HG02588 (cell line): ENCODE data around the gene CHKB.

ENCODE experiments used
- ATAC-seq: cut with Tn5 transposase; IDR thresholded peaks from one replicate; pipeline ENCODE4 v1.9.1; 2021; ENCODE audit warnings: mild to moderate bottlenecking, moderate library complexity; ENCODE audit not compliant: unreplicated experiment

The CHKB gene

GRCh38 chr22:50600967-50601668 is 18.5 kb upstream of the CHKB start:
- ATAC-seq: no peak

DNA sequence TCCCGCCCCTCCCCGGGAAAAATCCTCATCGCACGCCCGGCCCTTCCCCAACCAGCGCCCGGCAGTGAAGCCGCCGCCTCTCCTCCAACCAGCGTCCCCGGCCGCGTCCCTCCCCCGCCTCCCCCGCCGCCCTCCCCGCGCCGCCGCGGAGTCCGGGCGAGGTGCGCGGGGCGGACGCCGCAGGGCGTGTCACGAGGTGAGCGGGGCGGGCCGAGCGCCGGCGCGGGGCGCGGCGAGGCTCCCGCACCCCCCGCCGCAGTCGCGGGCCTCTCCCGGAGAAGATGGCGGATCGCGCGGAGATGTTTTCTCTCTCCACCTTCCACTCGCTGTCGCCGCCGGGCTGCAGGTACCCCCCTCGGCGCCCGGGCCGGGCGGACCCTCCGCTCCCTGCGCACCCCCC is 17.9 kb upstream of the CHKB start, which contains the start of gene MAPK8IP2:
MAPK8IP2 (plus strand) TSS at position 256 of the 400 bp plus-strand sequence; CDS start at position 282, 26 bp downstream.
- no peak for ATAC-seq

DNA sequence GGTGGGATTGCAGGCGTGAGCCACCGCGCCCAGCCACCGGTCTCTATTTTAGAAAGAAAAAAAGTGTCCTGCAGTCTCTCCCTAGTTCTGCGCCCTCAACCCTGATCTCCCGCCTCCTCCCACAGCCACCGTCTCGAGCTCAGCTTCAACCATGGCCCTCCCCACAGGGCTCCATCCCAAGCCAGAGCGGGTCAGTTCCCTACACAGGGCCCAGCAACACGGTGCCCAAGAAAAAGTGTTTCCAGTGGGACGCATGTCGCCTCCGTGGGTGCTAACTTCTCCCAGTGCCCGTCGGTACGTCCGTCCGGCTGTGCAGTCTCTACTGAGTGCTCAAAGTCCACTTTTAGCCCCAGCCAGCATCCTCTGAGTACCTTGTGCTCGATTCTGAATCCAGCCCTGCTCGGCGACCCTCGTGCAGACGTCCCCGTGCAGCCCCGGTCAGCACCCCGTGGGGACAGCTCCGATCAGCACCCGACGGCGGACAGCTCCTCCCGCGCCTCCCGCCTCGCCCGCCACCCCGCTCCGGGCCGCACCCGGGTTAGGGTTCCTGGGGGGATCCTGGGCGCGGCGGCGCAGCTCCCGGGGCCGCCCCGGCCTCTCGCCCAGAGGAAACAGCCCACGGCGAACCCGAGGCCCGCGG is 17.3 kb upstream of the CHKB start:
- ATAC-seq: no peak

DNA sequence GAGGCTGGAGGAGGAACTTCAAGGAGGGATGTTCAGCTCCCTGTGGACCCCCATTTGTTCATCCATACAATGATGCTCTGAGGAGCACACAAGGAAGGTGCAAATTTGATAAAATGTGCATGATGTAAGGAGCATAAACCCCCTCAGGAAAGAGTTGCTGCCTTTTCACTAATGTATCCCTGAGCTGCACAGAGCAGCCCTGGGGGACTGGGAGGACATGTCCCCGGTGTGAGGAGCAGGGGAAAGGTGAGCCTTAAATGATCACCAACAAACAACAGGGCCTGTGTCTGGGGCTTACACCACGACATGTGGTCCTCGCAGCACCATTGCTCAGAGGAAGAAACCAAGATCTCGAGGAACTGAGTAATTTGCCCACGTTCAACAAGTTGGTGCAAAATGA is 14.4 kb upstream of the CHKB start:
- ATAC-seq: no peak

DNA sequence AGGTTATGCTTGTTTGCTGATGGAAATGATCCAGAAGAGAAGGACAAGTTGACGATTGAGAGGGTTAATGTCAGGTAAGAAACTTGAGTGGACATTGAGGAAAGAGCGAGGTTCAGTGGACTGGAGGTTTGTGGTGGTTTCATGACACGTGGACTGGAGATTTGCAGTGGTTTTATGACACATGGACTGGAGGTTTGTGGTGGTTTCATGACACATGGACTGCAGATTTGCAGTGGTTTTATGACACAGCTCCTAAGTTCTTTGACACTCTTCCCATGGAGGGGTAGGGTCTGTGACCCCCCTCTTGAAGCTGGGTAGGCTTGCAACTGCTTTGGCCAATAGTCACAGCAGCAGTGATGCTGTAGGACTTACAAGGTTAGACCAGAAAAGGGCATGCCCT is 12.5 kb upstream of the CHKB start:
- ATAC-seq: no peak

- ATAC-seq: no peak
Observed at GRCh38 chr22:50587407-50587806, 4.8 kb upstream of the CHKB start.

DNA sequence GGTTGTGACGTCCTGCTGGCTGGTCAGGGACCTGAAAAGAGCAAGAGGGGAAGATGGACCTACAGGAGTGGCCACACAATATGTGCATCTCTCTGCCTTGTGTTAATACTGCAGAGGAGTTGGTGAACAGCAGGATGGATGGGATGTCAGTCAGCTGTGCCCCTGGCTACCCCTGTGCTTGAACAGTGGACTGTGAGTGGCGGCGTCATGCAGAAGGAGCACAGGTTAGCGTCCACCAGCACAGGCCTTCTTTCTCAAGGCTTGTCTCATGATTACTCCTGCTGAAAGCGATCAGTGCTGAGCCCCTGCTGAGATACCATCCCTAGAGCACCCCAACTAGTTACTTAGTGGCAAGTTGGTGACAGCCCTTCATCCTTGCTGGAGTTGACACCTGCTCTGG is 3.8 kb upstream of the CHKB start:
- no peak for ATAC-seq

- ATAC-seq: no peak
Observed at GRCh38 chr22:50585781-50586180, 3.1 kb upstream of the CHKB start.

DNA sequence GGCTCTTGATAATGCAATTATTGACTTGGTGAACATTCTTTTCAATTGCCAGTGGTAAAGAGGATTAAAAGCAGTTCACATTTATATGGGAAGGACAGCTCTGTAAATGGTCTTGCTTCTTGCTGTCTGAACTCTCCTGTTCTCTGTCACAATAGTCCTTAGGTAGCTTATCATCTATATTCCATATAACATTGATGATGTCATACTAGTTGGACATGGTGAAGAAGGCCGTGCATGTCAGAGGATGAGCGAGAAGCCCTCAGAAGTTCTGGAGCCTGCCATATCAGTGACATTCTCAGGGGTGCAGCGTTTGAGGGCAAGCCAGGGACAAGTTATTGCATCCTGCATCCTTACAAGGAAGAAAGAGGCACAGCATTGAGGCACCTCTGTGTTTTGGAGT is 2.6 kb upstream of the CHKB start:
- ATAC-seq: no peak

DNA sequence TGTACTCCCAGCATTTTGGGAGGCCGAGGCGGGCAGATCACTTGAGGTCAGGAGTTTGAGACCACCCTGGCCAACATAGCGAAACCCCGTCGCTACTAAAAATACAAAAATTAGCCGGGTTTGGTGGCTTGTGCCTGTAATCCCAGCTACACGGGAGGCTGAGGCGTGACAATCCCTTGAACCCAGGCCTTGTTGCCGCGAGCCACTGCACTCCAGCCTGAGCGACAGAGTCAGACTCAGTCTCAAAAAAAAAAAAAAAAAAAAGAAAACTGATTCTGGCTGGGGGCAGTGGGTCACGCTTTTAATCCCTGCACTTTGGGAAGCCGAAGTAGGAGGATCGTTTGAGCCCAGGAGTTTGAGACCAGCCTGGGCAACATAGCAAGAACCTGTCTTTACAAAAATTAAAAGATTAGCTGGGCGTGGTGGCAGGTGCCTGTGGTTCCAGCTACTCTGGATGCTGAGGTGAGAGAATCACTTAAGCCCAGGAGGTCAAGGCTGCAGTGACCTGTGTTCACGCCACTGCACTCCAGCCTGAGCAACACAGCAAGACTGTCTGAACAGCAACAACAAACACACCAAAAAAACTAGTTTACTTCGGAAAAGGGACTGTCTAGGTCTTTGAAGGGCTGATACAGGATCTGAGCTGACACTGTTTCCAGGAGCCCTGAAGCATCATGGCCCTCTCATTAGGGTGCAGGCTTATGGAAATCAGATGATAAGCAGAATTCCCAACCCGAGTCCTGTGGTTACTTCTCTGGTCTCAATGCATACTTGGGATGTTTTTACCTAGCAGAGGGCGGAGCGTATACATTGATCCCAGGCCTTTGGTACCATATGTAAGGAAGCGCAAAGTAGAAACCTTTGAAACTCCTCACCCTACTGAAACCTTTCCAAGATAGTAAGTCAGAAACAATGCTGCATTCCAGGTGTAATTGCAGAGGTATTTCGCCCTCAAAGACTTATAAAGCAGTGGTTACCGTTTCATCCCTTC is 1.8 kb upstream of the CHKB start:
- no peak for ATAC-seq

DNA sequence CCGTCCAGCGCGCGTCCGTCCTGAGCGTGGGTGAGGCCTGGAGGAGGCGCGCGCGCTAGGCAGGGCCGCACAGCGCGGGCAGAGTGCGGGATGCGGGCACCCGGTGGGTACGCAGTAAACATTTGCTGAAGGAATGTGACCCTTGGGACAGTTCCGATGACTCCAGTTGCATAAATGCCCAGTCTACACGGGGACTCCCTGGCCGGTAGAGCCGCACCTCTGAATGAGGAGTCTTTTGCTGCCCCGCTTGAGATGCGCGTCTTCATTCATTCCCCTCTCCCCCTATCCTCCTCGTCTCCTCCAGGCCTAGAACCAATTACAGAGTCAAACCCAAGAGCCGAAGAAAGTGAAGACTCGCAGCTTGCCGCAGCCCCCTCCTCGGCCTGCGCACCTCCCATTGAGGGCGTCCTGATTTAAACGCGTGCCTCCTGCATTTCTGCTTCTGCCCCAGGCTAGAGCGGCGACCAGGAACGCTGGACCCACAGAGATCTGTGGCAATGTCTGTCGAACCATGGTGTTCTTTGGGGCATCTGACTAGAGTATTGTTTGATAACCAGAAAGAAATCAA is 729 bp upstream of the CHKB start:
- peak; percentile 16 for ATAC-seq

GRCh38 chr22:50581950-50582492 is 628 bp downstream of the CHKB start:
- peak; percentile 31 for ATAC-seq

GRCh38 chr22:50581031-50581949 is 1.4 kb downstream of the CHKB start:
- no peak for ATAC-seq

DNA sequence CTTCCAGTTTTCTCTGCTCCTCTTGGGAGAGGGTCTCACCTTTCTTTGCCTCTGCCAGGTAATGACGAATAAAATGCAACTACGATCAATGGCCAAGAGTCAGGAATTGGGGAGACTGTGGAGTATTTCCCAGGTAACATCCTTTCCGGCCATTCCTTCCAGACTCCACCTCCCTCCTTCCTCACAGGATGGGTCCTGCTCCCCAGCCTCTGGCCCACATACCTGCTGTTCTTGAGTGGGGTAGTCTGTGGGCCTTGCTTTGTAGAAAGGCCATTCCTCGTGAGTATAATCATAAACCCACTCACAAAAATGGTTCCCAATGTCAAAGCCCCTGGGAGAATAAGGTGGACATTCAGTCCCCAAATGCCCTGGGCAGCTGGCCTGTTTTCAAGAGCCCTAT is 2.9 kb downstream of the CHKB start:
- no peak for ATAC-seq

DNA sequence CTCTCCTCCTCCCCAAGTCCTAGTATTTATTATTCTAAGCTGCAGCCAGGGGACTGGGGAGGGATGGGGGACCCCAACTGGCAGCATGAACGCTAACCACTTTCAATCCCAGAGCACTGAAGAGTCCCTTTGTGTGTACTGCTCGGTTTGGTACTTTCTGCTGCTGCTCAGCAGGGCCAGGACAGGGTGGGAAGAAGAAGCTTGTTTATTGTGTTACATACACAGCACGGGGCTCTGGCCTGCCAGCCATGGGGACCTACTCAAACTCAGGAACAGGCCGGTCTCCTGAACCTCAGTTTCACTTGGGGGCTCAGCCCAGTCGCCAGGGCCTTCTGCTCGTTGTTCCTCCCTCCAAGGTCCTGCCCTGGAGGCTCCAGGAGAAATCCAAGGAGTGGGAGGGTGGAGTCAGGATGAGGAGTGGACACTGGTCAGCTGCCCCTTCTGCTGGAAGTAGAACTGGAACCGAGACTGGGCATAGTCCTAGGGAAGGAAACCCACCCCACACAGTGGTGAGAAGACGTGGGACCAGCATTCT is 3.8 kb downstream of the CHKB start:
- no peak for ATAC-seq

DNA sequence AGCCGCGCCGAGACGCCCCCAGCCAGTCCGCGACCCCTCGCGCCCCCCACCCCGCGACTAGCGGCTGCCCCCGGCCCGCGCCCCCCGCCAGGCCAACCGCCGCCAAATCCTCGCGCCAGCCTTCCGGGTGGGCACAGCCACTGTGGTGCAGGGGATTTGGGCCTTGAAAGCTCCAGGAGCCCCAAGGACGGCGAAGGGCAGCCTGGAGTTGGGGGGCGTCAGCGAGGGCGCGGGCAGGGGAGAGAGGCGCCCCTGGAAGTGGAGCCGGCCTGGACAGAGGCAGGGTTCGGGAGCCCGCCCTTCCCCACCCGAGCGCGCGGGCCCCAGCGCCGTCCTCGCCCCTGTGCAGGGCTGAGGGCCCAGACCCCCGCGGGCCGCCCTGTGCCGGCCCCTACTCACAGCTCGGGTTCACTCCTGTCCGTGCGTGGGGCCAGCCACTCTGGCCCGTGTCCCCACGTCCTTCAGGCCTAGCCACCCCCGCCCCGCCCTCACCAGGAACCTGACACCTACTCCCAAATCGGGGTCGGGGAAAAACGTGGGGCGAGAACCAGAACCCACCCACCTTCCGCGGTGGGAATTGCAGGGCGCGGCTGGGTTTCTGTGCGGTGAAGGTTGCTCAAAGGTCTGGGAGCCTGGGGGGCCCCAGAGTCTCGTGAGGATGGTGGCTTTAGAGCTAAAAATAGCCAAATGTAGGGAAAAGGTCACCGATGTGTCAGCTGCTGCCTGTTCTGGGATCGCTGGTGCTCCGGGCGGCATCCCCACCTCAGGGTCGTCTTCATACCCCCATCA is 4.5 kb downstream of the CHKB start, which contains the start of gene CPT1B:
CPT1B (minus strand) TSS at position 441 of the 789 bp plus-strand sequence. CDS start 512 bp downstream, outside the sequence.
- ATAC-seq: no peak

- ATAC-seq: no peak
Observed at GRCh38 chr22:50577697-50577986, 5.0 kb downstream of the CHKB start.

DNA sequence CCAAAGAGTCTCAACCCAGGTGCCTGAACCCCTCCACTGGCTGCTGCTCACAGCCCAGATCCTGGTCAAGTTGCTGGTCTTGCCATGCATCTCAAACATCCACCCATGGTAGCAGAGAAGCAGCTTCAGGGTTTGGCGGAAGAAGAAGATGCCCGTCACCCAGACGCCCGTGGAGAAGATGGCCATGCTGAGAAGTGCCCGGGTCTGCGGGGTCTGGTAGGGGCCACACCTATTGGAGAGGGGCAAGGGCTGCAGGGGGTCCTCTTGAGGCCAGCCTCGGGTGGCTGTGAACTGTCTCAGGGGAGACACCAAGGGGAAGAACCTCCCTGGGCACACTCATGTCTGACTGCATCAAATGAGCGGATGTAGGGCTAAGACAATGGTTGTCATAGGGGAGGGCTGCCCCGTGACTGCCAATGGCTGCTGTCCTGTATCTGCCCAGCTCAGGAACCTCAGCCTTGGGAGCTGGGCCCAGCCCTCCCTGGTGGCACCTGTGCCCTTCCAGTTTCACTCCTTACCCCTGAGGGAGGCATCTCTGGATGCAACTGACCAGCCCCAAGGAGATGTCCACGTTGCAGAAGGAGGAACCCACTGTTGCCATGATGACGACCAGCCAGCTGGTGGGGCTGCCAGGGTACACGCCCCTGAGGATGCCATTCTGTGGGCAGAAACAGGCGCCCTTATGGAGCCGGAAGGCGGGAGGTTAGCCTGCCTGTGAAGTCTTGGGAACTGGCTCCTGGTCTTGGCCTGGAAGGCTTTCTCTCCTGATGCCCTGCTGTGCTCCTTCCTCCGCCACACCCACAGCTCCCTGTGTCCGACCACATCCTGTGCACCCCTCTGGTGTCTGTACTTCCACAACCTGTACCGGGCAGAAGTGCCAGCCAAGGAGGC is 5.6 kb downstream of the CHKB start:
- ATAC-seq: no peak
